GM23338 (cell line): Measurements from ENCODE around the gene ATXN2. TPM values are rescaled to one million over a fixed set of nuclear protein-coding genes. Genes with fewer than 3 reads are reported as not detected.

Experiments used
- ATAC-seq: fragments of 200-7000 bp; cut with Tn5 transposase; 3 replicates; pipeline ENCODE4 v1.9.1; 2020
- DNase-seq: peaks from one replicate; pipeline ENCODE4 v3.0.0-alpha.2; 2015; ENCODE audit warnings: low spot score
- H2AFZ ChIP-seq: fragments of 200-600 bp; sonication (generic); 2 replicates; pipeline ENCODE4 v1.8.0; 2016; ENCODE audit warnings: antibody characterized with exemption, mild to moderate bottlenecking, moderate library complexity
- H3F3A ChIP-seq: fragments of 200-600 bp; sonication (generic); replicated peaks from 2 replicates; pipeline ENCODE4 v1.8.0; 2017; ENCODE audit warnings: antibody characterized with exemption, mixed run types, low read depth
- H3K27ac ChIP-seq: fragments of 200-600 bp; sonication (generic); 2 replicates; pipeline ENCODE4 v1.6.1; 2016; ENCODE audit warnings: low read depth
- H3K27me3 ChIP-seq: fragments of 200-600 bp; sonication (generic); 2 replicates; pipeline ENCODE4 v1.8.0; 2016; ENCODE audit warnings: mild to moderate bottlenecking, mixed run types, moderate library complexity; ENCODE audit not compliant: insufficient read depth
- H3K36me3 ChIP-seq: fragments of 200-600 bp; sonication (generic); 2 replicates; pipeline ENCODE4 v1.8.0; 2016; ENCODE audit warnings: mild to moderate bottlenecking; ENCODE audit not compliant: insufficient read depth
- H3K4me1 ChIP-seq: fragments of 200-600 bp; sonication (generic); 2 replicates; pipeline ENCODE4 v1.8.0; 2016; ENCODE audit warnings: mild to moderate bottlenecking, moderate library complexity; ENCODE audit not compliant: insufficient read depth
- H3K4me2 ChIP-seq: fragments of 200-600 bp; sonication (generic); 2 replicates; pipeline ENCODE4 v1.7.1; 2017; ENCODE audit warnings: mixed run types
- H3K4me3 ChIP-seq: fragments of 200-600 bp; sonication (generic); 2 replicates; pipeline ENCODE4 v1.6.1; 2016; ENCODE audit warnings: mixed run types
- H3K79me2 ChIP-seq: fragments of 200-600 bp; sonication (generic); replicated peaks from 2 replicates; pipeline ENCODE4 v1.8.0; 2017; ENCODE audit warnings: mild to moderate bottlenecking; ENCODE audit not compliant: insufficient read depth
- H3K9me2 ChIP-seq: fragments of 200-600 bp; sonication (generic); 2 replicates; pipeline ENCODE4 v1.8.0; 2017; ENCODE audit not compliant: insufficient read depth
- H4K20me1 ChIP-seq: fragments of 200-600 bp; sonication (generic); replicated peaks from 2 replicates; pipeline ENCODE4 v1.8.0; 2017; ENCODE audit warnings: mild to moderate bottlenecking; ENCODE audit not compliant: insufficient read depth
- H3K27ac Mint-ChIP-seq: 2 replicates; pipeline ENCODE4 v1.8.0; 2020; ENCODE audit warnings: inconsistent platforms, mild to moderate bottlenecking, moderate library complexity, mixed read lengths
- H3K27me3 Mint-ChIP-seq: 3 replicates; pipeline ENCODE4 v1.8.0; 2022; ENCODE audit warnings: low read depth, mild to moderate bottlenecking, moderate library complexity, mixed read lengths, inconsistent platforms; ENCODE audit not compliant: insufficient read depth, poor library complexity
- H3K36me3 Mint-ChIP-seq: 3 replicates; pipeline ENCODE4 v1.8.0; 2021; ENCODE audit warnings: low read depth, mild to moderate bottlenecking, inconsistent platforms, moderate library complexity, mixed read lengths
- H3K4me1 Mint-ChIP-seq: 3 replicates; pipeline ENCODE4 v1.8.0; 2020; ENCODE audit warnings: mild to moderate bottlenecking, inconsistent platforms, mixed read lengths
- H3K4me3 Mint-ChIP-seq: 3 replicates; pipeline ENCODE4 v1.8.0; 2021; ENCODE audit warnings: moderate library complexity, mild to moderate bottlenecking, inconsistent platforms, mixed read lengths
- H3K9me3 Mint-ChIP-seq: 3 replicates; pipeline ENCODE4 v1.8.0; 2020; ENCODE audit warnings: moderate library complexity, mild to moderate bottlenecking, inconsistent platforms, mixed read lengths
- CREB1 ChIP-seq: fragments of 250-450 bp; sonication (Bioruptor Pico); IDR thresholded peaks from 2 replicates; pipeline ENCODE4 v1.5.0; 2020; ENCODE audit warnings: low read depth, mild to moderate bottlenecking, moderate library complexity
- ETS1 ChIP-seq: IDR thresholded peaks from 2 replicates; pipeline ENCODE4 v1.6.1; 2016; ENCODE audit warnings: antibody characterized with exemption
- EZH2 ChIP-seq: fragments of 200-600 bp; sonication (generic); IDR thresholded peaks from one replicate; pipeline ENCODE4 v1.8.0; 2017; ENCODE audit warnings: antibody characterized with exemption, mild to moderate bottlenecking, low read depth; ENCODE audit not compliant: unreplicated experiment
- EZH2phosphoT487 ChIP-seq: fragments of 200-600 bp; sonication (generic); IDR thresholded peaks from one replicate; pipeline ENCODE4 v1.8.1; 2018; ENCODE audit warnings: antibody characterized with exemption; ENCODE audit not compliant: unreplicated experiment
- JUNB ChIP-seq: IDR thresholded peaks from one replicate; pipeline ENCODE4 v1.6.1; 2016; ENCODE audit warnings: antibody characterized with exemption; ENCODE audit not compliant: unreplicated experiment
- NANOG ChIP-seq: IDR thresholded peaks from 2 replicates; pipeline ENCODE4 v1.6.1; 2016; ENCODE audit warnings: antibody characterized with exemption, borderline replicate concordance
- POLR2AphosphoS5 ChIP-seq: IDR thresholded peaks from 2 replicates; pipeline ENCODE4 v1.6.1; 2016; ENCODE audit warnings: antibody characterized with exemption, low read depth
- STAT1 ChIP-seq: IDR thresholded peaks from one replicate; pipeline ENCODE4 v1.6.1; 2016; ENCODE audit warnings: antibody characterized with exemption; ENCODE audit not compliant: unreplicated experiment
- ZNF114 ChIP-seq: fragments of 250-450 bp; sonication (Bioruptor Pico); IDR thresholded peaks from 2 replicates; pipeline ENCODE4 v1.5.0; 2020; ENCODE audit warnings: mild to moderate bottlenecking, moderate library complexity
- ZNF331 ChIP-seq: fragments of 250-450 bp; sonication (Bioruptor Pico); IDR thresholded peaks from 2 replicates; pipeline ENCODE4 v1.5.0; 2020; ENCODE audit warnings: low read depth, mild to moderate bottlenecking, moderate library complexity
- polyA plus RNA-seq: library from polyadenylated mRNA; unstranded; fragments of >200 nt; fragmentation: Nextera tagmentation; extraction: Ambion mirVana; gene quantifications from 2 replicates; pipeline ENCODE4 v1.2.1, GENCODE V29; 2016
- total RNA-seq: library from RNA; depleted of rRNA; stranded (reverse); fragments of >200 nt; shearing (Covaris generic); gene quantifications from 2 replicates; pipeline ENCODE4 v1.2.3, GENCODE V29; 2014
- TF ChIP-seq, protein P1 (sequence below): IDR thresholded peaks from one replicate; pipeline ENCODE4 v1.6.1; 2018; ENCODE audit warnings: antibody characterized with exemption; ENCODE audit not compliant: unreplicated experiment
- TF ChIP-seq, protein P2 (sequence below): fragments of 250-450 bp; sonication (Bioruptor Pico); IDR thresholded peaks from 2 replicates; pipeline ENCODE4 v1.5.0; 2020; ENCODE audit warnings: mild to moderate bottlenecking, moderate library complexity

ATXN2 gene
- total and polyA plus RNA-seq, 2 experiments from 2014 or later: 44.8 to 59.5 TPM

DNA sequence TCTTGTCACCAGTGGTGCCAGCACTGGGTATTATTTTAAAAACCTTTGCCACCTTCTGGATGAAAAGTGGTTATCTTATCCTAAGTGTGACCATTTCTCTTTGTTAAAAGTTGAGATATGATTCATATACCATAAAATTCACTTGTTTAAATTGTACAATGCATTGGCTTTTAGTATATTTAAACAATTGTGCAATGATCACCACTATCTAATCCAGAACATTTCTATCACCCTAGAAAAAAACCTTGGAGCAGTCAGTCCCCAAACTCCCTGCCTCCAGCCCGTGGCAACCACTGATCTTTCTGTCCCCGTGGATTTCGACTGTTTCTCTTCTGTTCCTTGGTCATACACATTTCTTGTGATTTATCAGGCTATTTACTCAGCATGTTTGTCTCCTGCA is 165.1 kb downstream of the ATXN2 start (continued):
- TF ChIP-seq, protein P1, sequence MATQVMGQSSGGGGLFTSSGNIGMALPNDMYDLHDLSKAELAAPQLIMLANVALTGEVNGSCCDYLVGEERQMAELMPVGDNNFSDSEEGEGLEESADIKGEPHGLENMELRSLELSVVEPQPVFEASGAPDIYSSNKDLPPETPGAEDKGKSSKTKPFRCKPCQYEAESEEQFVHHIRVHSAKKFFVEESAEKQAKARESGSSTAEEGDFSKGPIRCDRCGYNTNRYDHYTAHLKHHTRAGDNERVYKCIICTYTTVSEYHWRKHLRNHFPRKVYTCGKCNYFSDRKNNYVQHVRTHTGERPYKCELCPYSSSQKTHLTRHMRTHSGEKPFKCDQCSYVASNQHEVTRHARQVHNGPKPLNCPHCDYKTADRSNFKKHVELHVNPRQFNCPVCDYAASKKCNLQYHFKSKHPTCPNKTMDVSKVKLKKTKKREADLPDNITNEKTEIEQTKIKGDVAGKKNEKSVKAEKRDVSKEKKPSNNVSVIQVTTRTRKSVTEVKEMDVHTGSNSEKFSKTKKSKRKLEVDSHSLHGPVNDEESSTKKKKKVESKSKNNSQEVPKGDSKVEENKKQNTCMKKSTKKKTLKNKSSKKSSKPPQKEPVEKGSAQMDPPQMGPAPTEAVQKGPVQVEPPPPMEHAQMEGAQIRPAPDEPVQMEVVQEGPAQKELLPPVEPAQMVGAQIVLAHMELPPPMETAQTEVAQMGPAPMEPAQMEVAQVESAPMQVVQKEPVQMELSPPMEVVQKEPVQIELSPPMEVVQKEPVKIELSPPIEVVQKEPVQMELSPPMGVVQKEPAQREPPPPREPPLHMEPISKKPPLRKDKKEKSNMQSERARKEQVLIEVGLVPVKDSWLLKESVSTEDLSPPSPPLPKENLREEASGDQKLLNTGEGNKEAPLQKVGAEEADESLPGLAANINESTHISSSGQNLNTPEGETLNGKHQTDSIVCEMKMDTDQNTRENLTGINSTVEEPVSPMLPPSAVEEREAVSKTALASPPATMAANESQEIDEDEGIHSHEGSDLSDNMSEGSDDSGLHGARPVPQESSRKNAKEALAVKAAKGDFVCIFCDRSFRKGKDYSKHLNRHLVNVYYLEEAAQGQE: no peak
- TF ChIP-seq CREB1: no peak

DNA sequence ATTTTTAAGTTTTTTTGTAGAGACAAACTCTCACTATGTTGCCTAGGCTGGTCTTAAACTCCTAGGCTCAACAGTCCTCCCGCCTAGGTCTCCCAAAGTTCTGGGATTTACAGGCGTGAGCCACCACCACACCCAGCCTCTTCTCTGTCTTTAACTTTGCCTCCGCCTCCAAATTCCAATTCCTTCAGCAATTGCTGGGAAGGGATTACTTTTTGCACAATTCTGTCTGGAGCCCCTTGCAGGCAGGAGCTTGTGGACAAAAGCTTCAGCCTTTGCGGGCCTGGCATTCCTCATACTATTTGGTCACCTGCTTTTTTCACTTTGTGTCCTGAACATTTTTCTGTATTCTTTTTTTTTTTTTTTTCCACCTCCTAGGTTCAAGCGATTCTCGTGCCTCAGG is 167.3 kb downstream of the ATXN2 start:
- H3K4me3 Mint-ChIP-seq: no peak overlapping the region
- no peak overlapping the region for H3K4me2 ChIP-seq
- no peak for DNase-seq
- peaks cover 9% of the 10 kb centered on the region; the same call in 1 of the 2 replicates for H3F3A ChIP-seq
- H3K27ac ChIP-seq: peak overlapping the region; percentile 69
- H3K36me3 ChIP-seq: no peaks in the 10 kb centered on the region
- no peak for ATAC-seq
- H3K27me3 ChIP-seq: no peaks in the 10 kb centered on the region
- H2AFZ ChIP-seq: no peak overlapping the region
- no peaks in the 10 kb centered on the region for H3K9me2 ChIP-seq
- peaks cover 98% of the 10 kb centered on the region for H3K79me2 ChIP-seq
- H3K27ac Mint-ChIP-seq: no peak overlapping the region
- peaks cover 53% of the 10 kb centered on the region for H3K4me1 Mint-ChIP-seq
- peaks cover 18% of the 10 kb centered on the region for H3K27me3 Mint-ChIP-seq
- peaks cover 15% of the 10 kb centered on the region for H3K36me3 Mint-ChIP-seq
- peaks cover 13% of the 10 kb centered on the region for H4K20me1 ChIP-seq
- peaks cover 54% of the 10 kb centered on the region for H3K4me1 ChIP-seq
- no peaks in the 10 kb centered on the region for H3K9me3 Mint-ChIP-seq
- H3K4me3 ChIP-seq: no peak overlapping the region
- TF ChIP-seq STAT1 (no peak), NANOG (no peak), JUNB (no peak), EZH2 (no peak), ETS1 (no peak), POLR2AphosphoS5 (no peak), ZNF114 (CRISPR knock-in tag) (no peak), ZNF331 (CRISPR knock-in tag) (no peak), EZH2phosphoT487 (no peak), CREB1 (no peak)
- TF ChIP-seq, protein P1: no peak
- TF ChIP-seq, protein P2, sequence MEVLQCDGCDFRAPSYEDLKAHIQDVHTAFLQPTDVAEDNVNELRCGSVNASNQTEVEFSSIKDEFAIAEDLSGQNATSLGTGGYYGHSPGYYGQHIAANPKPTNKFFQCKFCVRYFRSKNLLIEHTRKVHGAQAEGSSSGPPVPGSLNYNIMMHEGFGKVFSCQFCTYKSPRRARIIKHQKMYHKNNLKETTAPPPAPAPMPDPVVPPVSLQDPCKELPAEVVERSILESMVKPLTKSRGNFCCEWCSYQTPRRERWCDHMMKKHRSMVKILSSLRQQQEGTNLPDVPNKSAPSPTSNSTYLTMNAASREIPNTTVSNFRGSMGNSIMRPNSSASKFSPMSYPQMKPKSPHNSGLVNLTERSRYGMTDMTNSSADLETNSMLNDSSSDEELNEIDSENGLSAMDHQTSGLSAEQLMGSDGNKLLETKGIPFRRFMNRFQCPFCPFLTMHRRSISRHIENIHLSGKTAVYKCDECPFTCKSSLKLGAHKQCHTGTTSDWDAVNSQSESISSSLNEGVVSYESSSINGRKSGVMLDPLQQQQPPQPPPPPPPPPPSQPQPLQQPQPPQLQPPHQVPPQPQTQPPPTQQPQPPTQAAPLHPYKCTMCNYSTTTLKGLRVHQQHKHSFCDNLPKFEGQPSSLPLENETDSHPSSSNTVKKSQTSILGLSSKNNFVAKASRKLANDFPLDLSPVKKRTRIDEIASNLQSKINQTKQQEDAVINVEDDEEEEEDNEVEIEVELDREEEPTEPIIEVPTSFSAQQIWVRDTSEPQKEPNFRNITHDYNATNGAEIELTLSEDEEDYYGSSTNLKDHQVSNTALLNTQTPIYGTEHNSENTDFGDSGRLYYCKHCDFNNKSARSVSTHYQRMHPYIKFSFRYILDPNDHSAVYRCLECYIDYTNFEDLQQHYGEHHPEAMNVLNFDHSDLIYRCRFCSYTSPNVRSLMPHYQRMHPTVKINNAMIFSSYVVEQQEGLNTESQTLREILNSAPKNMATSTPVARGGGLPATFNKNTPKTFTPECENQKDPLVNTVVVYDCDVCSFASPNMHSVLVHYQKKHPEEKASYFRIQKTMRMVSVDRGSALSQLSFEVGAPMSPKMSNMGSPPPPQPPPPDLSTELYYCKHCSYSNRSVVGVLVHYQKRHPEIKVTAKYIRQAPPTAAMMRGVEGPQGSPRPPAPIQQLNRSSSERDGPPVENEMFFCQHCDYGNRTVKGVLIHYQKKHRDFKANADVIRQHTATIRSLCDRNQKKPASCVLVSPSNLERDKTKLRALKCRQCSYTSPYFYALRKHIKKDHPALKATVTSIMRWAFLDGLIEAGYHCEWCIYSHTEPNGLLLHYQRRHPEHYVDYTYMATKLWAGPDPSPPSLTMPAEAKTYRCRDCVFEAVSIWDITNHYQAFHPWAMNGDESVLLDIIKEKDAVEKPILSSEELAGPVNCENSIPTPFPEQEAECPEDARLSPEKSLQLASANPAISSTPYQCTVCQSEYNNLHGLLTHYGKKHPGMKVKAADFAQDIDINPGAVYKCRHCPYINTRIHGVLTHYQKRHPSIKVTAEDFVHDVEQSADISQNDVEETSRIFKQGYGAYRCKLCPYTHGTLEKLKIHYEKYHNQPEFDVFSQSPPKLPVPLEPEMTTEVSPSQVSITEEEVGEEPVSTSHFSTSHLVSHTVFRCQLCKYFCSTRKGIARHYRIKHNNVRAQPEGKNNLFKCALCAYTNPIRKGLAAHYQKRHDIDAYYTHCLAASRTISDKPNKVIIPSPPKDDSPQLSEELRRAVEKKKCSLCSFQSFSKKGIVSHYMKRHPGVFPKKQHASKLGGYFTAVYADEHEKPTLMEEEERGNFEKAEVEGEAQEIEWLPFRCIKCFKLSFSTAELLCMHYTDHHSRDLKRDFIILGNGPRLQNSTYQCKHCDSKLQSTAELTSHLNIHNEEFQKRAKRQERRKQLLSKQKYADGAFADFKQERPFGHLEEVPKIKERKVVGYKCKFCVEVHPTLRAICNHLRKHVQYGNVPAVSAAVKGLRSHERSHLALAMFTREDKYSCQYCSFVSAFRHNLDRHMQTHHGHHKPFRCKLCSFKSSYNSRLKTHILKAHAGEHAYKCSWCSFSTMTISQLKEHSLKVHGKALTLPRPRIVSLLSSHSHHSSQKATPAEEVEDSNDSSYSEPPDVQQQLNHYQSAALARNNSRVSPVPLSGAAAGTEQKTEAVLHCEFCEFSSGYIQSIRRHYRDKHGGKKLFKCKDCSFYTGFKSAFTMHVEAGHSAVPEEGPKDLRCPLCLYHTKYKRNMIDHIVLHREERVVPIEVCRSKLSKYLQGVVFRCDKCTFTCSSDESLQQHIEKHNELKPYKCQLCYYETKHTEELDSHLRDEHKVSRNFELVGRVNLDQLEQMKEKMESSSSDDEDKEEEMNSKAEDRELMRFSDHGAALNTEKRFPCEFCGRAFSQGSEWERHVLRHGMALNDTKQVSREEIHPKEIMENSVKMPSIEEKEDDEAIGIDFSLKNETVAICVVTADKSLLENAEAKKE (CRISPR knock-in tag): no peak
